HEK293 (cell line): ENCODE results near the gene ZNF747.

Experiments used
- CTCF ChIP-seq: fragments of 450-650 bp; formaldehyde crosslinking; IDR thresholded peaks from 2 replicates; pipeline ENCODE4 v1.5.1; 2016; ENCODE audit warnings: missing biosample characterization, missing genetic modification characterization
- GLI4 ChIP-seq: fragments of 450-650 bp; formaldehyde crosslinking; IDR thresholded peaks from 2 replicates; pipeline ENCODE4 v1.5.1; 2016; ENCODE audit warnings: missing biosample characterization, missing genetic modification characterization
- IKZF3 ChIP-seq: fragments of 450-650 bp; IDR thresholded peaks from 2 replicates; pipeline ENCODE4 v1.5.0; 2018; ENCODE audit warnings: missing biosample characterization, mild to moderate bottlenecking, missing genetic modification characterization, moderate library complexity
- KLF7 ChIP-seq: fragments of 450-650 bp; formaldehyde crosslinking; IDR thresholded peaks from 2 replicates; pipeline ENCODE4 v1.5.1; 2016; ENCODE audit warnings: missing biosample characterization, missing genetic modification characterization, borderline replicate concordance
- PATZ1 ChIP-seq: fragments of 450-650 bp; formaldehyde crosslinking; IDR thresholded peaks from 2 replicates; pipeline ENCODE4 v1.5.1; 2016; ENCODE audit warnings: missing biosample characterization, missing genetic modification characterization
- REST ChIP-seq: fragments of 450-650 bp; formaldehyde crosslinking; IDR thresholded peaks from 2 replicates; pipeline ENCODE4 v1.5.1; 2016; ENCODE audit warnings: missing biosample characterization, missing genetic modification characterization
- ZNF292 ChIP-seq: fragments of 450-650 bp; formaldehyde crosslinking; IDR thresholded peaks from 2 replicates; pipeline ENCODE4 v1.5.1; 2016; ENCODE audit warnings: low read depth, missing biosample characterization, missing genetic modification characterization, borderline replicate concordance
- ZSCAN18 ChIP-seq: fragments of 450-650 bp; formaldehyde crosslinking; IDR thresholded peaks from 2 replicates; pipeline ENCODE4 v1.5.1; 2016; ENCODE audit warnings: missing biosample characterization, missing genetic modification characterization

- TF ChIP-seq IKZF3 (no peak), PATZ1 (tag by site-specific recombination) (no peak), GLI4 (tag by site-specific recombination) (no peak), KLF7 (no peak), REST (tag by site-specific recombination) (no peak), CTCF (tag by site-specific recombination) (no peak), ZNF292 (tag by site-specific recombination) (no peak), ZSCAN18 (tag by site-specific recombination) (no peak)
These were observed 13.2 kb downstream of the ZNF747 start for GRCh38 chr16:30521476-30521872.
